Measurements from ENCODE around the gene PLA2R1. TPM values are rescaled to one million over a fixed set of nuclear protein-coding genes. Genes with fewer than 3 reads are reported as not detected.
A peak's percentile ranks its signal among the peaks of the same experiment; 100 is the strongest.

PLA2R1 gene
- total RNA-seq, 1 experiment from 2014 or later = 1.7 TPM

- DNase-seq (ENCODE audit: low spot score) = peak; percentile 45
These were observed 125.9 kb downstream of the PLA2R1 start for GRCh38 chr2:159936471-159936870.

DNA sequence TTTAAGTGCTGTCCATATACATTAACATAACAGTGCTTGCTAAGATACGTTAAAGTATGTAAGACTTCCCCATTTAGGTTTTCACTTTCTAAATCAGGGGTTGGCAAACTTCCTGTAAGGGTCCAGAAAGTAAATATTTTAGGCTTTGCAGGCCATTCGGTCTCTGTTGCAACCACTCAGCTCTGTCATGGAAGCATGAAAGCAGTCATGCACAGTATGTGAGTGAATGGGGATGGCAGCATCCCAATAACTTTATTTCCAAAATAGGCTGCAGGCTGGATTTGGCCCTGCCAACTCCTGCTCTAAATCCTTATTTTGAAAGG lies 128.7 kb downstream of the PLA2R1 start:
- no peak for DNase-seq (ENCODE audit: low spot score)

- no peak for DNase-seq (ENCODE audit: low spot score)
These were observed 129.2 kb downstream of the PLA2R1 start for GRCh38 chr2:159933040-159933726.

DNA sequence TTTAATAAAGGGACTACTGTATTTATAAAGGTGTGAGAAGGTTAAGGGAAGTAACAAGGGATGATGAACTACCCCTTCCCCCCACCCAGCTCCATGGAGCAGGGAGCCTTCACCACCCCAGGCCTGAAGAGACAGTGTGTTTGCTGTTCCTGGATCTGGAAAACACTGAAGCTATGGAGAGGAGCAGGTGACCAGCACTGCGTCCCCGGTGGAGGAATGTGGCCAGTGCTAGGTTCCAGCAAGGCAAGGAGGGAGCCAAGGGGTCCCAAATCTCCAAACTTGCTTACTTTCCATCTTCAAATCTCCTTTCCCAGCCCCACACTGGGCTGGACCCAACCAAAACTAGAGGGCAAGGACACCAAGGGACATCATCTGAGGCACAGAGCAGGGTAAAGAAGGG lies 135.7 kb downstream of the PLA2R1 start:
- no peak for DNase-seq (ENCODE audit: low spot score)

GRCh38 chr2:159925975-159926374 lies 136.4 kb downstream of the PLA2R1 start:
- DNase-seq (ENCODE audit: low spot score) = no peak

DNA sequence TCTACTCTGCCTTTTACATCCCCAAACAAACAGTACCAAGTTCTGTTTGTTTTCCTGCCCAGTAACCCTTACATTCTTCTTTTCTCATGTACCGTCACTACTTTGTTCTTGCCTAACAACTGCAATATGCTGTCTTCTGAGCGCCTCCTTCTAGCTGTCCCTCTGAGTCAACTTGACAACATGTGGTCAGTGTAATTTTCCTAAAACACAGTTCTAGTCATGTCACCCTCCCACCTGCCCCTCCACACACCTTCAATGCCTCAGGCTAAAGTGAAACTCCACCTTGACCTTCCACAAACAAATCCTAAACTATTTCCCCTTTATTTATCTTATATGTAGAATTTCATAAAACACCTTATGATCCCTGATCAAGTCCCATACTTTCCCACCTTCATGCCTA lies 139.9 kb downstream of the PLA2R1 start:
- no peak for DNase-seq (ENCODE audit: low spot score)

- no peak for DNase-seq (ENCODE audit: low spot score)
These were observed 140.5 kb downstream of the PLA2R1 start for GRCh38 chr2:159921752-159922404.

DNA sequence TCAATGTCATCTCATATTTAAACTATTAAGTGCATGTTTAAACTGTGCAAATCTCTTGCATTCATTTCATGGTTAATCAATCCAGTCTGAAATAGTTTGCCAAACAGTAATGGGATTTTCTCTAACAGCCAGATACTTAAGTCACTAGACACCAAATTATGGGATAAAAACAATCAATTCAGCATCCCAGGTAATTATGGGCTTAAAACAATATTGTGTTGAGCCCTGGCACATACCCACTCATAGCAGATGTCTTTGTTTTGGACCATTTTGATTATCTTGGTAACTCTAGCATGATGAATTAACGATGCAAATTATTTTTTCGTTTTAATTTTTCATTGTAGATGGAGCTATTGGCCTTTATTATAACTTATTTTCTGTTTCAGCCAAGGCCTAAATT lies 145.9 kb downstream of the PLA2R1 start:
- DNase-seq (ENCODE audit: low spot score) = no peak

DNA sequence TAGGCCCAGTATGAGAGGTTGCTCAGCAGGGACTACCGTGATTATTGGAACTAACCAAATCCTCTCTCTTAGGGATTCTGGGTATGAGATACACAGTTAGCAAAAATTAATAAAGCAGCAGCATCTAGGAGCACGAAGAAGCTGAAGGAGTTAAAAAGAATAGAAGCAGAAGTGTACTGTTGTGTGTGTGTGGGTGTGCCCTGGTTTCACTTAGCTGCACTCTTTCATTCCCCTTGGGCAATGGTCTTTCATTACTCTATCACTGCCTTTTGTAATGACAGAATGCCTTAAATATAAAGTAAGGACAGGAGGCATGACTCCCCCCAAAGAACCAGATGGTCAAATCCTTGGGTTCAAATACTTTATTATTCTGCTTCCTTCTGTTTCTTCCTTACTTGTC lies 148.5 kb downstream of the PLA2R1 start:
- DNase-seq (ENCODE audit: low spot score) = no peak

DNA sequence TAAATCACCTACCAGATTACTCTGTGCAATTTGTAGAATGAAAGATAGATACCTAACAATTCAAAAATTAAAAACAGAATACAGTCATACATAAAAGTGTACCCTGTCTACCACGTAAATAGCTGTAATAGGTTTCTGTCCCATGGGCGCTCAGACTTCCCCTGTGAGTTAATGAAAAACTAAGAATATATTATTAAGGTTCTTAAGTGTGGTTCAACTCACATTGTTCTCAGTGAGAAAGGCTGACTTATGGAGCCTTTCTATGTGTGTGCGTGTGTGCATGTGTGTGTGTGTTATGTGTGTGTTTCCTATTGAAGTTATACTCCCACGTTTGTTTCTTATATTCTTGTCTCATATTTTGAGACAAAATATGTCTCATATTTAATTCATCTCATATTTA lies 149.8 kb downstream of the PLA2R1 start:
- DNase-seq (ENCODE audit: low spot score) = no peak

- DNase-seq (ENCODE audit: low spot score) = no peak
These were observed 151.5 kb downstream of the PLA2R1 start for GRCh38 chr2:159910951-159911350.

GRCh38 chr2:159908623-159909022 lies 153.8 kb downstream of the PLA2R1 start:
- DNase-seq (ENCODE audit: low spot score) = no peak

- DNase-seq (ENCODE audit: low spot score) = no peak
These were observed 154.5 kb downstream of the PLA2R1 start for GRCh38 chr2:159907909-159908308.

DNA sequence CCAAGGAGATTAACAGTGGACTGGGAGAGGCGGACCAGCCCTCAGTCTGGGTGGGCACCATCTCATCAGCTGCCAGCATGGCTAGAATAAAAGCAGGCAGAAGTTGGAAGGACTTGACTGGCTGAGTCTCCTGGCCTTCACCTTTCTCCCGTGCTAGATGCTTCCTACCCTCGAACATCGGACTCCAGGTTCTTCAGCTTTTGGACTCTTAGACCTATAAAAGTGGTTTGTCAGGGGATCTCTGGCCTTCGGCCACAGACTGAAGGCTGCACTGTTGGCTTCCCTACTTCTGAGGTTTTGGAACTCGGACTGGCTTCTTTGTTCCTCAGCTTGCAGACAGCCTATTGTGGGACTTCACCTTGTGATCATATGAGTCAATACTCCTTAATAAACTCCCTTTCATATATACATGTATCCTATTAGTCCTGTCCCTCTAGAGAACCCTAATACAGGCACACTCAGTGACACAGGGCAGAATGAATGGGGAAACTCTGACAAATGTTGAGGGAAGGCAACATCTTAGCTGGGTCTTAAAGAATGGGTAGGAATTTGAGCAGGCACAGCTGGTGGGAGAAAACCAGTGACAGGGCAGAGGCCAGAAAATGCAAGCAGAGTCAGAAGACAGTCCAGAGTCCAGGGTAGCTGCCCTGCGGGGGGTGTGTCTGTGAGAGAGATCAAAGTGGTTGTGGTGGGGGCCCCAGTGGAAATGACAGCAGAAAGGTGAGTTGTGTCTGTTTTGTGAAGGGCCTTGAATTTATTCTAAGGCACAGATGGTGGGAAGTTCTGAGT lies 156.3 kb downstream of the PLA2R1 start:
- no peak for DNase-seq (ENCODE audit: low spot score)

DNA sequence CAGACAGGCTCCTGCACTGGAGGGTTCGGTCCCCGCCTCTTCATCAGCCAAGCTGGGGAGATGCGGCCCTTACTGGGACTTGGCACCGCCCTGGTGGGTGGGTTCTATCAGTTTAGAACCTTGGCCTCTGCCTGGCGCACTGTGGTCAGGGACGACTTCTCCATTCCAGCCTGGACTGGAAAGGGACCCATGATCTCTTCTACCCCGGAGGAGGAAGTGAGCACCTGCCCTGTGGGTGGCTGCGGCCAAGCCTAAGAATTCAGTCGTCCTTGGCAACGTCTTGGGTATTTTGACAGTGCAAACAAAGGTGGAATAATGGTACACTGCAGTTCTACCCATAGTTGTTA lies 157.5 kb downstream of the PLA2R1 start:
- DNase-seq (ENCODE audit: low spot score) = no peak

DNA sequence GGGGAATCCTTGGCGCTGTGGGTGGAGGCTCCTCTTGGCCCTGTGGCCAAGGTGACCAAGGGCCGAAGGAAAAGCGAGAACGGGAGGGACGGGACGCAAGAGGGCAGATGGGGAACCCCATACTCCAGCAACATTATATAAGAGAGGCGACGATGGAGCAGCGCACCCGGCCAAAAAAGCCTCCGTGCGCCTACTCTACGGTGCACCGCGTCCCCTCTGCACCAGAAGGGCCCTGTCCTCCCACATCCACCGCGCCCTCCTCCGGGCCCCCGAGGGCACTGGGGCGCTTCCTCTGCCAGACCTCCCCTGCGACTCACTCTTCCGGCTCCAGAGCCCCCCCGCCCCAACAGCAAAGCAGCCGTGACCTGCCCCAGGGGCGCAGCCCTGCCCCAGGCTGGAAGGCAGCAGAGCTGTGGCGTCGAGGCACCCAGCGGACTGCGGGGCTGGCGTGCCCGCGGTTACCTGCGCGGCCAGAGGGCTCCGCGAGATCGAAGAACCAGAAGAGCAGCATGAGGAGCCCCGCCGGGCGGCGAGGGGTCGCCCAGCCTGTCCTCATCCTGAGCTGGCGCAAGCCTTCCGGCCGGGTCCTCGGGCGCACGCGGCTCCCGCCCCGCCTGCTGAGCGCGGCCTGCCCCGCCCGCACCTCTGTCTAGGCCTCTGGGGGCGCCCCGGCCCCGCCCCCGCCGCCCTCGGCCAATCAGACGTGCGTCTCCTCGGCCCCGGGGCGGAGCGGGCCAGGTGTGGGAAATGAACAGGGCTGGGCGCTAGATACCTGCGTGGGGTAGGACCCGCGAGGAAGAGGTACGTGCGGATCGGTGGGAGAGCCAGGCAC lies 158.1 kb downstream of the PLA2R1 start, which contains the start of gene LY75:
TSS of gene LY75 (minus strand) at position 630 of the 832 bp plus-strand sequence.
- no peak for DNase-seq (ENCODE audit: low spot score)

DNA sequence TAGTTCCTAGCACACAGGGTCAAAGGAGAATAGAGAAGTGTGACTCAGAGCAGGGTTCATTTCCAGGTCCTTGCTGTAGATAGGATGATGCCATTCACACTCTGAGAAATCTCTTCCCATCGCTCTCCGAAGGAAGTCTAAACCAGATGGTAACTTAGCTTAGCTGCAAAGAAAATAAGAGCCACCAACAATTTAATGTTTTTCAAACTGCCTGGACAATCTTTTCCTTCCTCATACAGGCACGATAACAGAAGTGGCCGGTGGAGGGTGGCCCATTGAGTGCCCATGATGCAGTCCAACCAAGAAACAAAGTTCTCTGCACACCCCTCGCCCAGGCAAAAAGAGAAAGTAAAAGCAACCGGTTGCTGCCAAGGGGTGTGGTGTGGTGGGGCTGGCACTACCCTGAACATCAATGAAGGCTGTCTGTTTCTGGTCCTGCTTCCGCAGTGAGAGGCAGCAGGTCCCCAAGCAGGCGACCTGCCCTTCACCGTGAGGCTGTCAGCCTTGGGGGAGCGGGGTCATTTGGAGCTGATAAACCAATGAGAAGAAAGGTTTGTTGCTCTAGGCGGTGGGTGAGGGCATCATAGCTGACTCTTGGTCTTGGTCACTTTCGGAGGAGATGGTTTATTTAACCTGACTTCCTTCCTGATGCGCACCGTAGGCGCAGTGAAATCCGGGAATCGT lies 158.8 kb downstream of the PLA2R1 start:
- no peak for DNase-seq (ENCODE audit: low spot score)

GRCh38 chr2:159902722-159903121 lies 159.7 kb downstream of the PLA2R1 start:
- no peak for DNase-seq (ENCODE audit: low spot score)

DNA sequence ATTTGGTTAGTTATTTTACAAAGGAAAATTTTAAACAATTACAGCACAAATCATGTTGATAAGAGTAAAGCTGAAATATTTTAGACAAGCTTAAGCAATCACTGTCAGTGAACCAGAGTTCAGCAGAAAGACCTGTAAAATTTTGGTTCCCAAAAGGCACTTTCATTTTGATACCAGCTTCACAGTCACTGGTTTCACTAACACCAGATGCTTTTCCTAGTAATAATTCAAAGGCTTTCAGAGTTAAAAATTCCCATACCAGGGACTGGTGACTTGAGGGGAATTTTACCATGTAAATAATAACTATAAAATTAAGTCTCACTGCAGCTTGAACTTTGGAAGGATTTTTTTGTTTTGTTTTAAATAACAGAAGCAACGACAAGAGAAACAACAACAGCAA lies 162.1 kb downstream of the PLA2R1 start:
- no peak for DNase-seq (ENCODE audit: low spot score)

- no peak for DNase-seq (ENCODE audit: low spot score)
These were observed 164.0 kb downstream of the PLA2R1 start for GRCh38 chr2:159898441-159898840.

DNA sequence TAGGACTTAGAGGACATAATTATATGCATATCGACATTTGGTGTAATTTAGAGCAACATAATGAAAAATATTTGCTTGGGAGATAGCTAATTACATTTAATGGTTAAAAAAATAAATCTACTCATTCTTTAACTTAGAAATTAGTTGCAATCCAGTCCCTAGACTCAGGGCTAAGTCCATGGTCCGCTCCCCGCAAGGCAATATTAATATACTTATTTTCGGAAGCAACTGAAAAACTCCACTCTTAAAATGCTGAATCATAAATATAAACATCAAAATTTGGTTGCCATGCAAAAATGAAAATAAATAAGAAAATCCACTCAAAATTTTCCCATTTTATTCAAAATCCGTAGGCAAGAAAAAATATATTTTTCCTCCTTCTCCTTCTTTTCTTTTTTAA lies 164.7 kb downstream of the PLA2R1 start:
- DNase-seq (ENCODE audit: low spot score) = no peak

DNA sequence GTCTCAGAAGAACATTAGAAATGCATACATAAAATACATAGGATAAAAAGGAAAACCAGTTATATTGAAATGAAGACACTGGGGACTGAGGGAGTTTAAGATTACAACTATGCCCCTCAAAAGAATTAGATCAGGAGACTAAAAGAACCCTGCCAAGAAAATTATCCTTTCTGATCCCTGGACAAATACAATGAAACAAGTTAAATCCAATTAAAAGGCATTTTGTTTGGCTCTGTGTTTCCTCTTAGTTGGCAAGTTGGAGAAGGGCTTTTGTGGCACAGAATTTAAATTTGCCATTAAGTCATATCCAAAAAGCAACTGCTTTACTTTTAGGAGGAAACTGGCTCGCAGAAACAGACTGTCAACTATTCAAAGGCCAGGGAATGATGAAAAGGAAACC lies 165.3 kb downstream of the PLA2R1 start:
- DNase-seq (ENCODE audit: low spot score) = no peak

Data from A172 (cell line).